Ovary (tissue), 3 donors: ENCODE measurements around the gene STUB1.

Source experiments
- CTCF ChIP-seq, 3 donors: fragments of 450-650 bp in 2 of 3; fragments of 200-600 bp in 1 of 3; IDR thresholded peaks; one replicate each; pipeline versions ENCODE4 v1.5.1 to v1.8.0; 2016 to 2022; ENCODE audit warnings: antibody characterized with exemption in 3 of 3, mild to moderate bottlenecking in 1 of 3
- EP300 ChIP-seq: sonication (generic); formaldehyde crosslinking; IDR thresholded peaks from one replicate; pipeline ENCODE4 v1.6.1; 2017; ENCODE audit warnings: antibody characterized with exemption
- donor health status: DM: no; HTN: no; CAD: no.

- TF ChIP-seq CTCF (IDR thresholded peaks at IDR 0.05) (no peak), EP300 (no peak)
These were observed 30.9 kb downstream of the STUB1 start for GRCh38 chr16:711084-711483.
